NT2/D1 (cell line): ENCODE measurements around the gene ARL4D.

ENCODE experiments used
- YY1 ChIP-seq: IDR thresholded peaks from 2 replicates; pipeline ENCODE4 v1.6.1; 2011; ENCODE audit not compliant: insufficient read length, insufficient read depth
- ZNF274 ChIP-seq: IDR thresholded peaks from 2 replicates; pipeline ENCODE4 v1.6.1; 2011; ENCODE audit warnings: mild to moderate bottlenecking, low read depth, low read length

DNA sequence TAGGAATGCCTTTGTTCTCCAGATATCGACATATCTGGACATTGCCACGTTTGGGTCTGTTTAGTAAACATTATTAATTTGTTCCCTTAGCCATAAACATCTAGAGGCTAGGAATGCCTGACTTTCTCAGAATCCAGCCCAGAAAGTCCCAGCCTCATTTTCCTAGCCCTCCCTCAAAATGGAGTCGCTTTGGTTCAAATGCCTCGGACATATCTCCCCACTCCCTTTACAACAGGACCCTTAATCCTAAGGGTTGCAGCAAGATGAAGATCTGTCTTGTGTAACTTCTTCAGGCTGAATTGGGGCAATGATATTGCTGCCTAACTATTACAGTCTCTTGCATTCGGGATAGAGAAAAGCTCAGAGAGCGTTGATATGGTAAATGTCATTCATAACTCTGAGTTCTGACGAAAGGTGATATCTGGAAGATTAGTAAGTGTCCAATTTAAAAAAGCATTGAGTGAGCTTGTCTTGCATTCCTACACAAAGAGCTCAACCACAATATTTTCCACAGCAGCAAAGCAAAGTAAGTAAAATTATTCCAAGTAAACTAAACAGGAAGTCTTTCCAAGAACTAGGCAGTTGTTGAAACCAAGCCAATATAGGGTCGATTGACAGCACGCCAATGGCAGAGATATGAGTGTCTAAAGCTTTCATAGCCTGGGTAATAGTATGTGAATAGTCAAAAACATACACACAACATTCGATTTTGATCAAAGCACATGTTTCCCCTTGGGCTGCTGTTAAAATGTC is 46.0 kb upstream of the ARL4D start:
- TF ChIP-seq ZNF274 (no peak), YY1 (no peak)
